Mesodermal cell (in vitro differentiated cells): ENCODE data around the gene MC3R. TPM values are rescaled to one million over a fixed set of nuclear protein-coding genes. Genes with fewer than 3 reads are reported as not detected.

Source experiments
- H3K27ac ChIP-seq: 2 replicates; pipeline ENCODE4 v1.7.0; 2013; ENCODE audit warnings: mild to moderate bottlenecking, low read depth, low read length, moderate library complexity; ENCODE audit not compliant: severe bottlenecking
- H3K36me3 ChIP-seq: 2 replicates; pipeline ENCODE4 v1.7.1; 2013; ENCODE audit warnings: mild to moderate bottlenecking, low read length, moderate library complexity; ENCODE audit not compliant: control insufficient read depth, insufficient read depth
- H3K4me1 ChIP-seq: one replicate; pipeline ENCODE4 v1.7.1; 2013; ENCODE audit warnings: mild to moderate bottlenecking, low read length; ENCODE audit not compliant: insufficient read depth, control insufficient read depth, poor library complexity, severe bottlenecking
- H3K4me3 ChIP-seq: 2 replicates; pipeline ENCODE4 v1.7.0; 2013; ENCODE audit warnings: low read length, control low read depth, mild to moderate bottlenecking; ENCODE audit not compliant: insufficient read depth, poor library complexity, severe bottlenecking; ENCODE audit errors: extremely low read depth
- H3K9me3 ChIP-seq: 2 replicates; pipeline ENCODE4 v1.7.1; 2013; ENCODE audit warnings: mild to moderate bottlenecking, low read length, moderate library complexity; ENCODE audit not compliant: control insufficient read depth
- WGBS, 2 experiments: methylation state at CpG; one replicate each; pipeline ENCODE4 v1.1.5; 2013; ENCODE audit warnings: missing lambda C conversion rate in 2 of 2; ENCODE audit not compliant: insufficient coverage in 2 of 2; 5-methylcytosine and 5-hydroxymethylcytosine counted together
- polyA plus RNA-seq, 2 experiments: library from polyadenylated mRNA; stranded (reverse); fragments of 50-300 nt; gene quantifications; one replicate each; pipeline ENCODE4 v1.2.3, GENCODE V29; 2013

The MC3R gene
- not detected for polyA plus RNA-seq (2013, experiment 1 of 2)
- not detected for polyA plus RNA-seq (2013, experiment 2 of 2)

DNA sequence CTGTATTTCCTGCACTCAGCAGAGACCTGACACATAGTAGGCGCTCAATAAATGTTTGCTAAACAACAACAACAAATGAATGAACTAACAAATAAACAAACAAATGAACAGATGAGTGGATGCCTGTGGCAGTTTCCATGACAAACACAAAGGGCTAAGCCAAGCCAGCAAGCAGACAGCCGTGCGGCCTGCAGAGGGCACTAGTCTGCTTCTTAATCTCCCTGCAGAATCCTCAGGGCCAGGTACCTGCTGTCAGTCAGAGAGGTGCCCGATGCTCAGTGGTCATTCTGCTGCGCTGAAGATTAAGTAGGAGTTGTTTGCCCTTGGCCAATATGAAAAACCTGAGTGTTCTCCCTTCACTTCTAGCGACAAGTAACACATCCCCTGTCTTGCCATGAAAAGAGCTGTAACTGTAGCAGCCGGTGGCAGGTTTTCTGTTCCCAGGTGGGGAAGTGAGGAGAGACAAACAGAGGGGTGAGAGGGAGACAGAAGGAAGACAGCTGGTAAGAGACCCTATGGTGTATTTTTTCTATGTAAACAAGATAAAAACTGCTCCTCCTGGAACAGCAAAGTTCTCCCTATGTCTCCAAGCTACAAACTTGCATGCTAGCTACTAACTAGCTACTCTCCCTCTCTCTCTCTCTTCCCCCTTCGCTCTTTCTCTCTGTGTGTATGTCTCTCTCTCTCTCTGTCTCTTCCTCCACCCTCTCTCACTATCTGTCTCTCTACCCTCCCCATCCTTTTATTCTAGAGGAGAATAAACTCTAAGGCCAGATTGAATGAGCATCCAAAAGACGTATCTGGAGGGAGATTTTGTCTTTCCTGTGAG, at the start of gene MC3R:
Gene MC3R (plus strand): TSS at position 779 of the 829 bp plus-strand sequence. CDS start 112 bp downstream, outside the sequence.
- Histone ChIP-seq H3K27ac (no peak within 1 kb of the TSS), H3K36me3 (no peaks in the 10 kb centered on the region), H3K4me3 (no peak within 1 kb of the TSS), H3K9me3 (peaks cover 20% of the 10 kb centered on the region), H3K4me1 (no peaks in the 10 kb centered on the region)
- WGBS, 2 experiments = 48 to 57% methylated on average over 6 to 7 of the region's 9 CpGs

DNA sequence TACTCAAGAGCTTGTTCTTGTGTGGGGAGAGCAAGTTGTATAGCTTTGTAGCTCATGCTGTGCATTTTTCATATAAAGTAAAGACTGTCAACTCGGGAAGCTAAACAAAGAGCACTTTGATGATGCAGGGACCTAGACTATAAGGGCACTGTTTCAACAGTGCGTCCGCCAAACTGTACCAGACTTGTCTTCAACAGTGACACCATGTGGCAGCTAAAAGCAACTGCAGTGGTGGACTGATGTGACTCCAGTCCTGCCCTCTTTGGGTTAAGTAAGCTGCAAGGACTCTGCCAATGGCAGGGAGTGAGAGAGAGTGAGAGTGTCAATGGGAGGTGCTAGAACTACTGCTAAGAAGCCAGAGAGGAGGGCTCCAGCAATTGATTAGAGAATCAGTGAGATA, 48.1 kb upstream of the MC3R start:
- H3K9me3 ChIP-seq = peaks cover 65% of the 10 kb centered on the region
- no peaks in the 10 kb centered on the region for H3K36me3 ChIP-seq
- H3K27ac ChIP-seq = no peak overlapping the region
- 66 to 68% methylated on average over 3 of the region's 3 CpGs for WGBS, 2 experiments
- H3K4me1 ChIP-seq = no peaks in the 10 kb centered on the region
- H3K4me3 ChIP-seq = no peak overlapping the region

DNA sequence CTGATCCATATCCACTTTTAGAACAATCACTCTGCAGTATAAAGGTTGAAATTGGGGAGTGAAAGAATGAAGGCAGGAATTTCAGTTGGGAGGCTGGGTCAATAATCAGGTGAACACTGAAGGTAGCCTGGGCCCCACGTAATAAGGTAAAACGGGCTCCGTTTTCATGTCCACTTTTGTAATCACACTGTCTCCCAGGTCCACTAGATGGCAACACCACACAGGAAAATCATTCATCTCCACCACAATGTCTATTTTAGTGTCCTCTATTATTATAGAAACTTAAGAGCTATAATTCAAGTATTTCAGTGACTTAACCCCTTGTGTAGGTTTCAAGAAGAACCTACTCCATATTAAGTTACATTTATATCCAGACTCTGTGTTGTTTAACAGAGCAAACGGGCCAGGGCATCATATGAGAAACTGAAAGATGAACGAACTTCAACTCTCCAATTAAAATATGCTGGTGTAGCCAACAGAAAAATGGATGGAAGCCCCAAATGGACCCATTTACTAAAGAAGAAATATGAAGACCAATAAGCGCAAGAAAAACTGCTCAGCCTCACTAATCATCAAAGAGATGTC, 45.9 kb upstream of the MC3R start:
- H3K27ac ChIP-seq = no peak overlapping the region
- H3K4me3 ChIP-seq = no peak overlapping the region
- peaks cover 61% of the 10 kb centered on the region for H3K9me3 ChIP-seq
- 67 to 100% methylated on average over 2 to 3 of the region's 6 CpGs for WGBS, 2 experiments
- H3K4me1 ChIP-seq = no peaks in the 10 kb centered on the region
- H3K36me3 ChIP-seq = no peaks in the 10 kb centered on the region

DNA sequence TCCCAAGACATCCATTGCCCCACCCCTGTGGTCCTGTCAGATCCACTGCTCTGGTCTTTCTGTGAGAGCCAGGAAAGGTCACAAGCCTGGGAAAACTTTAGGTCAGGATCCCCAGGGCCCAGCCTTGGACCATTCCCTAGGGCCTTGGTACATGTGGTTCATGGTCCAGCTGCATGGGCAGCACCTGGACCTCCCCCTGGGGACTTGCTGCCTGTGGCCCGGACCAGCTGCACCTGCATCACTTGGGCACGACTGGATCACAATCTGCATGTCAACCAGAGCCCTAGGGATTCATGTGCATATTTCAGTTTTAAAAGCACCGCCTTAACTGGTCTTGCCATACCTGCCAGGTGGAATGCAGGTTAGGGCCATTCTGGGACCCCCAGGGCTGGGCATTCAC, 44.3 kb upstream of the MC3R start:
- Histone ChIP-seq H3K4me3 (no peak overlapping the region), H3K9me3 (peaks cover 62% of the 10 kb centered on the region), H3K36me3 (no peaks in the 10 kb centered on the region), H3K4me1 (no peaks in the 10 kb centered on the region), H3K27ac (no peak overlapping the region)
- 48 to 65% methylated on average over 2 to 3 of the region's 3 CpGs for WGBS, 2 experiments

DNA sequence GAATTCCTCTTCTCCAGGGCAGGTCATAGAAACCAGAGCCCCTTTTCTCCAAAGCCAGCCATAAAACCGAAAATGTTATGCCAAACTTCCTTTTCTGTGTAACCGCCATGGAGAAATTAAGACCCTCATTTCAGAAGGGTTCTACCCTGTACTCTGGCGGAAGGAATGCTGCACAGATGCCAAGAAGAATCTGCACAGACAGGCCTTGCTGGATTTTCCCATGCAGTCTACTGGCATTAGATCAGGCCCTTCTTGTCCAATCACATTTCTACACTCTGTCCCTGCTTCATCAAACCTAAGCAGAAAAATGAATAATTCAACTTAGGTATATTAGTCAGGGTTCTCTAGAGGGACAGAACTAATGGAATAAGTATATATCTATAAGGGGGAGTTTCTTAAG, 43.2 kb upstream of the MC3R start:
- Histone ChIP-seq H3K9me3 (peaks cover 62% of the 10 kb centered on the region), H3K4me1 (no peaks in the 10 kb centered on the region), H3K36me3 (no peaks in the 10 kb centered on the region), H3K27ac (no peak overlapping the region), H3K4me3 (no peak overlapping the region)
- 64 to 71% methylated on average over 3 of the region's 3 CpGs for WGBS, 2 experiments

DNA sequence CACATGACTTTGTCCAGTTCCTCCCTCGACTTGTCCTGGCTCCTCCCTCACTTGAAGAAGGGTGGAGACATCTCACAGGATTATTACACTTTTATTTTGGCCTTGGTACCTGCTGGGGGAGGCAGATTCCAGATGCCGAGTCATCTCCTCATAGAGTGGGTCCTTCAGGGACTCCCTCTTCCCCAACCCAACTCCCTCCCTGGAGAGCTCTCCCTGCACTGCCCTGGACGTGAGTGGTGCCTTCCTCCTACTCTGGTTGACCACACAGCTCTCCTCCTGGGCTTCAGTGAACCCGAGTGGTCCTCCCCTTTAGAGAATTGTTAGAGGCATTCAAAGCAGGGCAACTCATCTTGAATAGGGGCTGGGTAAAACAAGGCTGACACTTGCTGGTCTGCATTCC, 40.9 kb upstream of the MC3R start:
- peaks cover 56% of the 10 kb centered on the region for H3K9me3 ChIP-seq
- 30 to 46% methylated on average over 3 to 4 of the region's 4 CpGs for WGBS, 2 experiments

DNA sequence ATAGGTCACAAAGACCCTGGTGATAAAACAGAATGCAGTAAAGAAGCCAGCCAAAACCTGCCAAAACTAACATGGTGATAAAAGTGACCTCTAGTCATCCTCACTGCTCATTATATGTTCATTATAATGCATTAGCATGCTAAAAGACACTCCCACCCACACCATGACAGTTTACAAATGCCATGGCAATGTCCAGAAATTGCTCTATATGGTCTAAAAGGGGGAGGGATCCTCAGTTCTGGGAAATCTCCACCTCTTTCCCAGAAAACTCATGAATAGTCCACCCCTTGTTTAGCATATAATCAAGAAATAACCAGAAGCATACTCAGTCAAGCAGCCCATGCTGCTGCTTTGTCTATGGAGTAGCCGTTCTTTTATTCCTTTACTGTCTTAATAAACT, 40.4 kb upstream of the MC3R start:
- 80% methylated on average over 1 of the region's 1 CpG; no CpG with 5 or more reads in 1 of the 2 experiments for WGBS, 2 experiments
- H3K9me3 ChIP-seq = peaks cover 54% of the 10 kb centered on the region

More for the DNA sequence above, 40.9 kb upstream of the MC3R start:
- Histone ChIP-seq H3K4me1 (no peaks in the 10 kb centered on the region), H3K4me3 (no peak overlapping the region), H3K36me3 (no peaks in the 10 kb centered on the region), H3K27ac (no peak overlapping the region)

DNA sequence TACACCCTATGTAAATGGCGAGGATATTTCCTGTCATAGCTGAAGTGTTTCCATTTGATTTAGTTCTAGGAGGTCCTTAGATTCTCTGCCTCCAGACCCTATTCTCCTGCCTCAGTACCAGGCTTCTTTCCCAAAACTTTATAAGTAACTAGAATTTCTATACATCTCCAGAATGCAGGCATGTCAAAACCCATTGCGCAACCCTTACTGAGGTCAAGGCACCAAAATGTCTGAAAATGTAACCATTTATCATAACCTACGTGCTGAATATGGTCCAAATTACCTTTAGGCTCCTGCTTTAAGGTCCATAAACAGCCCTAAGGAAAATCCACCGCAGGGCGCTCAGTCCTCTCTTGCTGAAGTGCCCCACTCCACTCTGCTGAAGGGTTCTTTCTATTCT, 37.5 kb upstream of the MC3R start:
- H3K36me3 ChIP-seq = no peaks in the 10 kb centered on the region
- WGBS, 2 experiments = 54 to 66% methylated on average over 3 to 4 of the region's 5 CpGs
- no peaks in the 10 kb centered on the region for H3K4me1 ChIP-seq
- peaks cover 61% of the 10 kb centered on the region for H3K9me3 ChIP-seq
- H3K27ac ChIP-seq = no peak overlapping the region
- no peak overlapping the region for H3K4me3 ChIP-seq

More for the DNA sequence above, 40.4 kb upstream of the MC3R start:
- Histone ChIP-seq H3K27ac (no peak overlapping the region), H3K36me3 (no peaks in the 10 kb centered on the region), H3K4me3 (no peak overlapping the region), H3K4me1 (no peaks in the 10 kb centered on the region)

DNA sequence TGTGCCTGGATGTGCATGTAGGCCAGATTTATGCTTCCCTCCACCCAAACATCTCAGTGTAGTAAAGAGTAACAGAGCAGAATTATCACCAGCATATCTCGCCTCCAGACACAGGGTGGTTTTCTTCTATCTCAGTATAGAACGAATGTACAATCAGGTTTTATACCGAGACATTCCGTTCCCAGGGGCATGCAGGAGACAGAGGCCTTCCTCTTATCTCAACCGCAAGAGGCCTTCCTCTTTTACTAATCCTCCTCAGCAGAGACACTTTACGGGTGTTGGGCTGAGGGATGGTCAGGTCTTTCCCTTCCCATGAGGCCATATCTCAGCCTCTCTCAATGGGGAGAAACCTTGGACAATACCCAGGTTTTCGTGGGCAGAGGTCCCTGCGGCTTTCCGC, 36.4 kb upstream of the MC3R start:
- WGBS, 2 experiments = 81 to 86% methylated on average over 8 to 9 of the region's 9 CpGs
- H3K9me3 ChIP-seq = peaks cover 53% of the 10 kb centered on the region
- no peak overlapping the region for H3K4me3 ChIP-seq
- H3K36me3 ChIP-seq = no peaks in the 10 kb centered on the region
- H3K27ac ChIP-seq = no peak overlapping the region
- no peaks in the 10 kb centered on the region for H3K4me1 ChIP-seq

DNA sequence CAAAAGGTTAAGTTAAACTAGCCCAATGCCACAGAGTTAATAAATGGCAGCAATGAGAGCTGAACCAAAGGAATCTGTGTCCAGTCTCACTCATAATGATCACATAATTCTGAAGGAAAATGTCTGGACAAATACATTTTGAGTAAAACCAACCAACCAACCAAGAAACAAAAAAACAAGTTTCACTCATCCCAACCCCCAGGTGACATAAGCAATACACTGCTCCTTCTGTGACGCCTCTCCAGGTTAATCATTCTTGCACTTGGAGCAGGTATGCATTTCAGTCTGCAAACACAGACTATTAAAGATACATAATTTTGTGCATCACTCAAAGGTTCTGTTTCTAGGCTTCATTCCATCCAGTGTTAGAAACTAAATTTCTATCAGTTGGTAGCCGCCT, 35.2 kb upstream of the MC3R start:
- Histone ChIP-seq H3K4me3 (no peak overlapping the region), H3K9me3 (peaks cover 52% of the 10 kb centered on the region), H3K36me3 (no peaks in the 10 kb centered on the region), H3K27ac (no peak overlapping the region), H3K4me1 (no peaks in the 10 kb centered on the region)
- WGBS, 2 experiments = 77 to 78% methylated on average over 2 of the region's 2 CpGs

DNA sequence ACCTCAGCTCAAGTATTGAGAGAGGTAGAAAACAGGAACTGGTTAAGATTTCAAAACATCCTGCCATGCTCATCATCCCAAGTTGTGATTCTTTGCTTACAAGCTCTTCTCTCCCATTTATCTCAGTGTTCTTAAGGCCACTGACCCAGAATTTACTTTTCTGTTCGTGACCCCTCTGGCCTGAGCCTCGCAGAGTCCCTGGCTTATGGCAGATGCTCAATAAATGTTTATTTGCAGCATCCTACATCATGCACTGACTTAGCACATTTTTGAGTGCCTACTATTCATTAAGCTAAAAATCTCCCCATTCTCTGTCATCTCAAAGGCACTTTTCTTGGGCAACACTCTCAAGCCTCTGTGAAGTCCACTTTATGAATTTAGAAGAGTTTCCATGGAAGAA, 33.4 kb upstream of the MC3R start:
- no peaks in the 10 kb centered on the region for H3K36me3 ChIP-seq
- H3K4me1 ChIP-seq = no peaks in the 10 kb centered on the region
- H3K27ac ChIP-seq = no peak overlapping the region
- H3K9me3 ChIP-seq = peaks cover 52% of the 10 kb centered on the region
- WGBS, 2 experiments = 50 to 80% methylated on average over 1 of the region's 2 CpGs
- no peak overlapping the region for H3K4me3 ChIP-seq
